ENCODE measurements around the gene ST8SIA4. TPM values are rescaled to one million over a fixed set of nuclear protein-coding genes. Genes with fewer than 3 reads are reported as not detected.

Gene ST8SIA4
- total RNA-seq, 4 donors from 2014 or later = 0.93 to 4.5 (median 1.3) TPM

DNA sequence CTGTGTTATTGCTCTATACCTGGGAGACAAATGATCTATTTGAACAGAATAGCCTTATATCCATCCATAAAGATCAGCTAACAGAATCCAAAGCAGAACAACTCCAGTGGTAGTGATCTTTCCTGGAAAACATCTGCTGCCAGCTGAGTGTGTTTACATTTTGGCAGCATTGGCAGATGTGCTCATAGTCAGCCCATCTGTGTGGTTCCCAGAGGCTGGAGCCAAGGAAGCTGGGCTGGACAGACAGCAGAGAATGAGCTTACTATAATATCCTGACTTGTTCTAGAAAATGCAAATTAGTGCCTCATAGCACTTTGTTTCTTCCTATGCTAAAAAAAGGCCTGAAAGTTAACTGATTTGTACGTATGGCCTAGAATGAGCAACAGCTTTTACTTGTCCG lies 99.7 kb downstream of the ST8SIA4 start:
- in situ Hi-C loops (cut with MboI; ENCODE audit: low sequenced_read_pairs in 4 of 4) = no loop called here
- Histone ChIP-seq H3K27ac (no peak overlapping the region), H3K4me1 (no peaks in the 10 kb centered on the region), H3K4me3 (no peak overlapping the region), H3K27me3 (no peaks in the 10 kb centered on the region), H3K36me3 (no peaks in the 10 kb centered on the region), H3K9me3 (no peaks in the 10 kb centered on the region)
- intact Hi-C loops (cut with DNase I; ENCODE audit: low total_unique reads) = no loop called here
- no peak for DNase-seq
- TF ChIP-seq POLR2A (IDR thresholded peaks at IDR 0.05) = no peak
- no peak for TF ChIP-seq CTCF (IDR thresholded peaks at IDR 0.05 in 4 of 5, conservative IDR thresholded peaks at IDR 0.05 in 1 of 5)
- no peak for ATAC-seq

GRCh38 chr5:100802208-100802607 lies 100.9 kb downstream of the ST8SIA4 start:
- no peak for TF ChIP-seq POLR2A (IDR thresholded peaks at IDR 0.05)
- no peaks in the 10 kb centered on the region for H3K9me3 ChIP-seq
- ATAC-seq = no peak

GRCh38 chr5:100800562-100800961 lies 102.5 kb downstream of the ST8SIA4 start:
- in situ Hi-C loops (cut with MboI; ENCODE audit: low sequenced_read_pairs in 4 of 4) (no loop called here), intact Hi-C loops (cut with DNase I; ENCODE audit: low total_unique reads) (no loop called here)
- TF ChIP-seq CTCF (IDR thresholded peaks at IDR 0.05 in 4 of 5, conservative IDR thresholded peaks at IDR 0.05 in 1 of 5) (no peak), POLR2A (IDR thresholded peaks at IDR 0.05) (no peak)
- H3K4me3 ChIP-seq = no peak overlapping the region
- no peak overlapping the region for H3K27ac ChIP-seq
- no peaks in the 10 kb centered on the region for H3K27me3 ChIP-seq
- DNase-seq (no peak), ATAC-seq (no peak)
- H3K9me3 ChIP-seq = no peaks in the 10 kb centered on the region
- no peaks in the 10 kb centered on the region for H3K36me3 ChIP-seq
- H3K4me1 ChIP-seq = no peaks in the 10 kb centered on the region

More at GRCh38 chr5:100802208-100802607, 100.9 kb downstream of the ST8SIA4 start:
- Histone ChIP-seq H3K36me3 (no peaks in the 10 kb centered on the region), H3K27me3 (no peaks in the 10 kb centered on the region), H3K27ac (no peak overlapping the region), H3K4me1 (no peaks in the 10 kb centered on the region), H3K4me3 (no peak overlapping the region)
- in situ Hi-C loops (cut with MboI; ENCODE audit: low sequenced_read_pairs in 4 of 4) (no loop called here), intact Hi-C loops (cut with DNase I; ENCODE audit: low total_unique reads) (no loop called here)
- no peak for DNase-seq

DNA sequence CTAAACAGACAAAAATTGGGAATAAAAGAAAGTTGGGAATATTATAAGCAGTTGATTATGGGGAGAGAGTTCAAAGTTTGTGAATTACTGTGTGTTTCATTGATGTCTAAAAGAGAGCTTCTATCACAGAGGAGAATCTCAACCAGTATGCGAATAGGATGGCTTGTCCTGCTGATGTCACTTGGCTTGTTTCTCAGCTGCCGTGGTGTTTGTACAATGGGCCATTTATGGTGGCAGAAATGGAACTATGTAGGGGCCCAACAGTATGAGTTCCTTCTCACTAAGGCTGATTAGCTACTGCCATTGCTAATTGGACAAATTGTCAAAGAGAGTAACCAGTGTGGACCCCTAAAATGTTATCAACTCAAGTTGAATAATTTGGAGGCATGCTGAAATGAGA lies 103.9 kb downstream of the ST8SIA4 start:
- no peak for ATAC-seq
- Histone ChIP-seq H3K27ac (no peak overlapping the region), H3K9me3 (no peaks in the 10 kb centered on the region), H3K4me3 (no peak overlapping the region), H3K36me3 (no peaks in the 10 kb centered on the region), H3K27me3 (no peaks in the 10 kb centered on the region), H3K4me1 (no peaks in the 10 kb centered on the region)
- in situ Hi-C loops (cut with MboI; ENCODE audit: low sequenced_read_pairs in 4 of 4) = no loop called here
- DNase-seq = no peak
- intact Hi-C loops (cut with DNase I; ENCODE audit: low total_unique reads) = no loop called here
- TF ChIP-seq POLR2A (IDR thresholded peaks at IDR 0.05) (no peak), CTCF (IDR thresholded peaks at IDR 0.05 in 4 of 5, conservative IDR thresholded peaks at IDR 0.05 in 1 of 5) (no peak)

GRCh38 chr5:100797861-100798260 lies 105.2 kb downstream of the ST8SIA4 start:
- Histone ChIP-seq H3K27ac (no peak overlapping the region), H3K4me3 (no peak overlapping the region), H3K9me3 (no peaks in the 10 kb centered on the region), H3K4me1 (no peaks in the 10 kb centered on the region), H3K36me3 (no peaks in the 10 kb centered on the region), H3K27me3 (no peaks in the 10 kb centered on the region)
- ATAC-seq (no peak), DNase-seq (no peak)
- in situ Hi-C loops (cut with MboI; ENCODE audit: low sequenced_read_pairs in 4 of 4) = no loop called here
- TF ChIP-seq CTCF (IDR thresholded peaks at IDR 0.05 in 4 of 5, conservative IDR thresholded peaks at IDR 0.05 in 1 of 5) = no peak
- no peak for TF ChIP-seq POLR2A (IDR thresholded peaks at IDR 0.05)
- intact Hi-C loops (cut with DNase I; ENCODE audit: low total_unique reads) = no loop called here

Data from gastrocnemius medialis (tissue), 4 donors.